ENCODE data around the gene NANOS1.
"Not testable (repeated sequence)": the region's sequence is repeated elsewhere in the genome, so short reads cannot be mapped to it uniquely, and the experiment has no call there.

The NANOS1 gene

GRCh38 chr10:119025336-119025735 lies 4.2 kb upstream of the NANOS1 start:
- H3K4me3 ChIP-seq (ENCODE audit: control insufficient read depth, low read depth, low read length) = no peak overlapping the region
- DNase-seq (ENCODE audit: low read depth) = peak; percentile 78
- no peak for TF ChIP-seq CTCF (conservative IDR thresholded peaks at IDR 0.05; ENCODE audit: control insufficient read depth, insufficient read depth, low read depth, low read length)

- TF ChIP-seq CTCF (conservative IDR thresholded peaks at IDR 0.05; ENCODE audit: control insufficient read depth, insufficient read depth, low read depth, low read length) = no peak
- no peak for DNase-seq (ENCODE audit: low read depth)
- no peak overlapping the region for H3K4me3 ChIP-seq (ENCODE audit: control insufficient read depth, low read depth, low read length)
Measured at GRCh38 chr10:119025776-119026175, 3.7 kb upstream of the NANOS1 start.

GRCh38 chr10:119026301-119027110 lies 3.0 kb upstream of the NANOS1 start:
- H3K4me3 ChIP-seq (ENCODE audit: control insufficient read depth, low read depth, low read length) = no peak overlapping the region
- DNase-seq (ENCODE audit: low read depth) = no peak
- TF ChIP-seq CTCF (conservative IDR thresholded peaks at IDR 0.05; ENCODE audit: control insufficient read depth, insufficient read depth, low read depth, low read length) = no peak

GRCh38 chr10:119028445-119028899 lies 1.0 kb upstream of the NANOS1 start:
- DNase-seq (ENCODE audit: low read depth); H3K4me3 ChIP-seq (ENCODE audit: control insufficient read depth, low read depth, low read length): not testable (repeated sequence)

GRCh38 chr10:119028900-119029612 lies 458 bp upstream of the NANOS1 start:
- H3K4me3 ChIP-seq (ENCODE audit: control insufficient read depth, low read depth, low read length) = peak overlapping the region; percentile 31
- no peak for TF ChIP-seq CTCF (conservative IDR thresholded peaks at IDR 0.05; ENCODE audit: control insufficient read depth, insufficient read depth, low read depth, low read length)
- peak; percentile 76 for DNase-seq (ENCODE audit: low read depth)

- no peak for TF ChIP-seq CTCF (conservative IDR thresholded peaks at IDR 0.05; ENCODE audit: control insufficient read depth, insufficient read depth, low read depth, low read length)
- peak overlapping the region; percentile 29 for H3K4me3 ChIP-seq (ENCODE audit: control insufficient read depth, low read depth, low read length)
- peak; percentile 53 for DNase-seq (ENCODE audit: low read depth)
Measured at GRCh38 chr10:119030421-119031250, 1.1 kb downstream of the NANOS1 start.

Measured in fibroblast of mammary gland (primary cell).